Measurements from ENCODE around the gene NOC2L. TPM values are rescaled to one million over a fixed set of nuclear protein-coding genes. Genes with fewer than 3 reads are reported as not detected.
A peak's percentile ranks its signal among the peaks of the same experiment; 100 is the strongest.

The NOC2L gene
- total RNA-seq, 1 donor from 2014 or later: 39.6 TPM

DNA sequence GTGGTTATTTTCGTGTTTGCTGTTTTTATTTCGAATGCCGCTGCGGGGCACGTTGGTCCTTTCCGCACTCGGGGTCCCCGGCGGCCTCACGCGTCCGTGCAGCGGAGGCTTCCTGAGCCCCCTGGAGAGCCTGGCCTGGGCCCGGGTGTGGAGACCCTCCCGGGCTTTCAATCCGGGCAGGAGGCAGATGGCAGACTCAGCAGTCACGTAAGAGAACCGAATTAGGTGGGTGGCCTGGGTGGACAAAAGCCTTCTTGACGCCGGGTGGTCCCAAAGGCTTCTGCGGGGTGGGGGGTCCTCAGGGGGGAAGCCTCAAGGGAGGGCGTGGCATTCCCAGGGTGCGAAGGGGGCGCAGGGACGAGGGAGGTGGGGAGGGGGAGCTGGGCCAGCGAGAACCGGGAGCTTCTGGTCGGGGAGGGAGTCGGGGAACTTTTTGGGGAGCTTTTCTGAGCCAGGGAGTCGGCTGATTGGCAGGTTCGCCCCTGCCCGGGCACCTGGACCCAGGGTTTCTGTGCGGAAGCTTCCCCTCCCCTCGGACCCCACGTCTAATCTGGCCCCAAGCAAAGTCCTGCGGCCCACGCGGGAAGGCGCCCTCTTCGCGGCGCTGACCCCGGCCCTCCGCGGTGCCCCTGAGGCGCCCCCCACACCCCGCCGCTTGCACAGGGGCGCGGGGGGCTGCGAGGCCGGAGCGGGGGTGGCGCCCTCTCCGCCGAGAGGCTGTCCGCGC lies 42.2 kb upstream of the NOC2L start:
- Mint-ChIP-seq H3K27me3 (ENCODE audit: insufficient read depth, low read depth) (peaks cover 10% of the 10 kb centered on the region), H3K4me1 (peaks cover 27% of the 10 kb centered on the region), H3K4me3 (peak overlapping the region; percentile 91), H3K27ac (peak overlapping the region; percentile 98), H3K9me3 (no peaks in the 10 kb centered on the region), H3K36me3 (no peaks in the 10 kb centered on the region)
- Histone ChIP-seq H3K9ac (no peak overlapping the region), H2AFZ (replicated peaks) (no peak overlapping the region), H3K36me3 (no peaks in the 10 kb centered on the region), H3F3A (ENCODE audit: low read depth) (peaks cover 37% of the 10 kb centered on the region), H3K9me3 (ENCODE audit: low read depth) (no peaks in the 10 kb centered on the region), H3K27me3 (peaks cover 74% of the 10 kb centered on the region), H3K4me1 (peaks cover 38% of the 10 kb centered on the region), H4K20me1 (ENCODE audit: low read depth) (peaks cover 22% of the 10 kb centered on the region), H3K4me3 (peak overlapping the region; percentile 70), H3K79me2 (ENCODE audit: low read depth) (no peaks in the 10 kb centered on the region), H3K4me2 (peak overlapping the region; percentile 97), H3K27ac (no peak overlapping the region)
- peak; percentile 59 for TF ChIP-seq EZH2phosphoT487 (IDR thresholded peaks at IDR 0.05)
- TF ChIP-seq, protein P1, sequence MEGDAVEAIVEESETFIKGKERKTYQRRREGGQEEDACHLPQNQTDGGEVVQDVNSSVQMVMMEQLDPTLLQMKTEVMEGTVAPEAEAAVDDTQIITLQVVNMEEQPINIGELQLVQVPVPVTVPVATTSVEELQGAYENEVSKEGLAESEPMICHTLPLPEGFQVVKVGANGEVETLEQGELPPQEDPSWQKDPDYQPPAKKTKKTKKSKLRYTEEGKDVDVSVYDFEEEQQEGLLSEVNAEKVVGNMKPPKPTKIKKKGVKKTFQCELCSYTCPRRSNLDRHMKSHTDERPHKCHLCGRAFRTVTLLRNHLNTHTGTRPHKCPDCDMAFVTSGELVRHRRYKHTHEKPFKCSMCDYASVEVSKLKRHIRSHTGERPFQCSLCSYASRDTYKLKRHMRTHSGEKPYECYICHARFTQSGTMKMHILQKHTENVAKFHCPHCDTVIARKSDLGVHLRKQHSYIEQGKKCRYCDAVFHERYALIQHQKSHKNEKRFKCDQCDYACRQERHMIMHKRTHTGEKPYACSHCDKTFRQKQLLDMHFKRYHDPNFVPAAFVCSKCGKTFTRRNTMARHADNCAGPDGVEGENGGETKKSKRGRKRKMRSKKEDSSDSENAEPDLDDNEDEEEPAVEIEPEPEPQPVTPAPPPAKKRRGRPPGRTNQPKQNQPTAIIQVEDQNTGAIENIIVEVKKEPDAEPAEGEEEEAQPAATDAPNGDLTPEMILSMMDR (IDR thresholded peaks at IDR 0.05): no peak
- TF ChIP-seq EZH2 (IDR thresholded peaks at IDR 0.05): peak; percentile 75
- DNase-seq (ENCODE audit: low spot score): peak; percentile 67

DNA sequence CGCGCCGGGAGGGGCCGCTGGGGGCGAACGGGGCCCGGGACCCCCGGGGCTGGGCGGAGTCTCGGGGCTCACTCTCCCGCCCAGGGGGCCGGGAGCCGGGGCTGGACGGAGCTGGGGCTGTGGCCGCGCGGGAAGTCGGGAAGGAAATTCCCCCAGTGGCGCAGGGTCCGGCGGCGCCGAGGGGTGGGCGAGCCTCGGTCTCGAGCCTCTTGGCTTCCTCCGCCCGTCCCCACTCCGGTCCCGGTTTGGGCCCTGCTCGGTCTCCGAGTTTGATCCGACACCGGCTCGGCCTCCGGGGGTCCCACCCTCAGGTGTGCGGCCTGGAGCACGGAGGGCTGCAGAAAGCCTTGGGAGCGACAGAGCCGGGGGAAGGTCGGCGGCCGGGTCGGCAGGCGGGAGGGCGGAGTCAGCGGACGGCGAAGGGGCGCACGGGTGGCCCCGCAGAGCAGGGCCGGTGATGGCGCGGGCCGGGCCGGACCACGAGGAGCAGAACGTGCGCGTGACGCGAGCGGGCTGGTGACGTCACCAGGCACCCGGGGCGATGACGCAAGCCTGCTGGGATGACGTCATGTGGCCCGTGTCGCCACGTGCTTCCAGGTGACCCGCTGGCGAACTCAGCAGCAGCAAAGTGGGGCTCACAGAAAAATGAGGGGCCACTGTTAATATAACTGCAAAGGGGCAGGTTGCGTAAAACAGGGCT lies 41.5 kb upstream of the NOC2L start:
- H3K9me3 Mint-ChIP-seq: peaks cover 2% of the 10 kb centered on the region
- H3K4me3 Mint-ChIP-seq: peak overlapping the region; percentile 91
- no peaks in the 10 kb centered on the region for H3K36me3 ChIP-seq
- peak overlapping the region; percentile 70 for H3K4me3 ChIP-seq
- peaks cover 13% of the 10 kb centered on the region for H3K27me3 Mint-ChIP-seq (ENCODE audit: insufficient read depth, low read depth)
- H3K4me1 ChIP-seq: peaks cover 32% of the 10 kb centered on the region
- H3K9ac ChIP-seq: peak overlapping the region; percentile 65
- no peaks in the 10 kb centered on the region for H3K9me3 ChIP-seq (ENCODE audit: low read depth)
- peaks cover 27% of the 10 kb centered on the region for H3K4me1 Mint-ChIP-seq
- TF ChIP-seq EZH2phosphoT487 (IDR thresholded peaks at IDR 0.05) (no peak), EZH2 (IDR thresholded peaks at IDR 0.05) (no peak)
- TF ChIP-seq, protein P1 (IDR thresholded peaks at IDR 0.05): no peak
- peak; percentile 84 for DNase-seq (ENCODE audit: low spot score)
- H3K79me2 ChIP-seq (ENCODE audit: low read depth): no peaks in the 10 kb centered on the region
- H3K27ac Mint-ChIP-seq: peak overlapping the region; percentile 98
- peaks cover 2% of the 10 kb centered on the region for H3K36me3 Mint-ChIP-seq
- H3K4me2 ChIP-seq: peak overlapping the region; percentile 97
- peak overlapping the region; percentile 59 for H2AFZ ChIP-seq (replicated peaks)
- peaks cover 37% of the 10 kb centered on the region for H3F3A ChIP-seq (ENCODE audit: low read depth)
- peaks cover 22% of the 10 kb centered on the region for H4K20me1 ChIP-seq (ENCODE audit: low read depth)
- H3K27me3 ChIP-seq: peaks cover 81% of the 10 kb centered on the region
- H3K27ac ChIP-seq: peak overlapping the region; percentile 86

GRCh38 chr1:999725-1000356 lies 40.8 kb upstream of the NOC2L start, which contains the start of gene HES4:
HES4 (minus strand) TSS chr1:1000097; CDS start chr1:999973, 124 bp downstream.
- H3K36me3 ChIP-seq: no peaks in the 10 kb centered on the region
- Mint-ChIP-seq H3K27me3 (ENCODE audit: insufficient read depth, low read depth) (peaks cover 16% of the 10 kb centered on the region), H3K9me3 (peaks cover 3% of the 10 kb centered on the region), H3K4me1 (peaks cover 20% of the 10 kb centered on the region), H3K4me3 (peak within 1 kb of the TSS; percentile 91), H3K27ac (peak within 1 kb of the TSS; percentile 98), H3K36me3 (peaks cover 2% of the 10 kb centered on the region)
- peak within 1 kb of the TSS; percentile 70 for H3K4me3 ChIP-seq
- peak within 1 kb of the TSS; percentile 97 for H3K4me2 ChIP-seq
- H3K9me3 ChIP-seq (ENCODE audit: low read depth): no peaks in the 10 kb centered on the region
- H3K79me2 ChIP-seq (ENCODE audit: low read depth): no peaks in the 10 kb centered on the region
- H4K20me1 ChIP-seq (ENCODE audit: low read depth): peaks cover 22% of the 10 kb centered on the region
- TF ChIP-seq EZH2phosphoT487 (IDR thresholded peaks at IDR 0.05): peak; percentile 28
- TF ChIP-seq, protein P1 (IDR thresholded peaks at IDR 0.05): no peak
- H3K27me3 ChIP-seq: peaks cover 88% of the 10 kb centered on the region
- H3K27ac ChIP-seq: peak within 1 kb of the TSS; percentile 86
- DNase-seq (ENCODE audit: low spot score): peak; percentile 98
- H3K4me1 ChIP-seq: peaks cover 26% of the 10 kb centered on the region
- H3K9ac ChIP-seq: peak within 1 kb of the TSS; percentile 72
- H3F3A ChIP-seq (ENCODE audit: low read depth): peaks cover 31% of the 10 kb centered on the region
- H2AFZ ChIP-seq (replicated peaks): peak within 1 kb of the TSS; percentile 59

Data from neural progenitor cell (in vitro differentiated cells).